IPS-NIHi11 (cell line): ENCODE measurements around the gene EXOC4.
A peak's percentile ranks its signal among the peaks of the same experiment; 100 is the strongest.
"Not testable (repeated sequence)": the region's sequence is repeated elsewhere in the genome, so short reads cannot be mapped to it uniquely, and the experiment has no call there.

Experiments used
- DNase-seq: peaks from one replicate; pipeline ENCODE4 v3.0.0; 2012; ENCODE audit warnings: mixed read lengths, low spot score

EXOC4 gene

DNA sequence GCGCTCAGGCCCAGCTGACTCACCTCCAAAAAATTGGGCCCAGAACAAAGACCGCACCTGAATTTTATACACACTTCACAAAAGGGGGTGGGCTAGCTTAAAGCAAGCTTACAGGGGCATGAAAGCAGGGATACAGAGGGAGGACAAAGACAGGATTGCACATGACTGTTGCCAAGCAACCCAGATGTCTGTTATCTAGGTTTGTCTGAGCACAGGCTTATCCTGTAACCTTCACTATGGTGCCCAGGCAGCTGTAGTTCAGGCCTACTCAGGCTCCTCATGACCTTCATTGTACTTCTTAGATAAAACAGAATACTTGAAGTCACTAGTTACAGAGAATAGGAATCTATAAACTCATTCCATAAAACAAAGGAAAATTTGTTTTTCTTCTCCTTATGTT, 824.7 kb downstream of the EXOC4 start:
- not testable (repeated sequence) for DNase-seq

- peak; percentile 14 for DNase-seq
These were observed 826.1 kb downstream of the EXOC4 start for GRCh38 chr7:134078991-134079390.

DNA sequence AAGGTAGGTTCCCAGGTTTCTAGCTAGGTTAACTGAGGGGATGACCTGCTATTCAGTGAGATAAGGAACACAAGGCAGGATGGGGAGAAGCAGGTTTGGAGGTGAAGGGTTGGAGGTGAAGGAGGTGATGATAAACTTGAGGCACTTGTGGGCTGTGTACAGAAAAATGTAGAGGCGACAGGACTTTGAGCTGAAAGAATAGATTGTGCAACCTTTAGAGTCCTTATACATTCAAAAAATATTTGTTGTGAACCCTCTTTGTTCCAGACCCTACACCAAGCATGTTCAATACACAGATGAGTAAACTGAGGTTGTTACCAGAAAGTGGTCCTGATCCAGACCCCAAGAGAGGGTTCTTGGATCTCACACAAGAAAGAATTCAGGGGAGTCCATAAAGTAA, 828.8 kb downstream of the EXOC4 start:
- no peak for DNase-seq

DNA sequence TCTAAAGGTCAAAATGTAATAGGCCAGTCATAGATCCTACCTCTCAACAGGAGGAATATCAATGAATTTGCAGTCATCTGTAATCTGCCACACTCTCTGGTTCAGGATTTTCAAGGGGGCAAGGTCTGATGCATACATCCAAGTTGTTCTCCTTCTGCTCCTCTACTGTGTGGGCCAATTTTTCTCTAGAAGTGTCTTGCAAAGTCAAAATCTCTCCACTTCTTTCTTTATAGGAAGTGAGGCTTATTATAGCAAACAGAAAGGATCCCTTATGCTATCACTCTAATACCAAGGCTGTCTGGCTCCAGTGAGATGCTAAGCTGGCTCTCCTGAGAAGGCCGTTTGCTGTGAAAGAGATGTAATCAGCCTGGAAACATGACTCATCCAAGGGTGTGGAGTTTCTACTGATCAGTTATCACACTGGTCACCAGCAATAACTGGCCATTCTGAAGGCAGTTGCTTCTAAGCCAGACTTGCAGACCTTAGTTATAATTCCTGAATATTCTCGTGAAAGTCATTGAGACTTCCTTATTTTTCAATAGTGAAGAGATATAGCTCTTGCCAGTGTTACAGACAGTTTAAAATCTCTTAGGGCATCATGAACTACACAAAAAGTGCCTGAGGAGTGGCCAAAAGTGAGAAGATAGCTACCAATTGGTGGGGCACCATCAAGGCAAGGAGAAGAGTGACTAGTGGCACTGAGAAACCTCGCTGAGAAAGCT, 831.0 kb downstream of the EXOC4 start:
- no peak for DNase-seq

DNA sequence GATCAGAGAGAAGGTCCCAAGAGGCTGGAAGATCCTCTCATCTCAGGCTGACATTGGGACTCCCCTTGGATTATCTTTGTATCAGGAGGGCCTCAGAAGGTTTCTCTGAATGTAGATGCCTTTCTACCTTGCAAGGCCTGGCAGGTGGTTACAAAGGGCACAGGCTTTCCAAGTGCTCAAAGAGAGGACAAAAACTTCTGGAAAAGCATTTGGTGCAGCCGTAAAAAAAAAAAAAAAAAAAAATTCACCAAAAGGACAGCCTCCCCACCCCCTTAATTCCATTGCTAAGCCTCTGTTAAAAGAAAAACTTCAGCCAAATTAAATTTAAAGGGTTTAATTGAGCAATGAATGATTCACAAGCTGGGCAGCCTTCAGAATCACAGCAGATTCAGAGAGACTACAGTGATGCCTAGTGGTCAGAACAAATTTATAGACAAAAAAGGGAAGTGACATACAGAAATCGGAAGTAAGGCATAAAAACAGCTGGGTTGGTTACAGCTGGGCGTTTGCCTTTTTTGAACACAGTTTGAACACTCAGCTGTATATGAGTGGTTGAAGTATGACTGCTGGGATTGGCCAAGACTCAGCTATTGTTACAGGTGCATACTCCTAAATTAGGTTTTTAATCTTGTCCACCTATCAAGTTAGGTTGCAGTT, 831.7 kb downstream of the EXOC4 start:
- no peak for DNase-seq

GRCh38 chr7:134085311-134085710, 832.4 kb downstream of the EXOC4 start:
- no peak for DNase-seq

DNA sequence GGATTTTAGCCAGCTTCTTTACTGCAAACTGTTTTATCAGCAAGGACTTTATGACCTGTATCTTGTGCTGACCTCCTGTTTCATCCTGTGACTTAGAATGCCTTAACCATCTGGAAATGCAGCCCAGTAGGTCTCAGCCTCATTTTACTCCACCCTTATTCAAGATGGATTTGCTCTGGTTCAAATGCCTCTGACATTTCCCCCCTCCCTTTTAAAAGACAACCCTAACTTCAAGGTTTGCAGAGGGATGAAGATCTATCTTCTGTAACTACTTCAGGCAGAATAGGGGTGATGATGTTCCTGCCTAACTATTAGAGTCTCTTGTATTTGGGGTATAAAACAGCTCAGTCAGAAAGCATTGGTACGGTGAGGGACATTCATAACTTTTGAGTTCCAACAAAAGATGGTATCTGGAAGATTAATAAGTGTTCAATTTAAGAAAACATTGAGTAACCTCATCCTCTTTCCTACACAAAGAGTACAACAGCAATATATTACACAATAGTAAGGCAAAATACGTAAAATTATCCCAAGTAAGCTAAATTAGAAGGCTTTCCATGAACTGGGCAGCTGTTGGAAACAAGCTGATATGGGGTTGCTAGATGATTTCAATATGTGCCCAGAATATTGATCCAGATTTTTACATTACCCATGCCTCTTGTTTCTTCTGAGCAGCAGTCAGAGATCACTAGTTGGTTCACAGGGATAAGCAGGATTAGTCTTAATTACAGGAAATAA, 834.3 kb downstream of the EXOC4 start:
- DNase-seq, result no peak

GRCh38 chr7:134088199-134088598, 835.3 kb downstream of the EXOC4 start:
- DNase-seq, result no peak

DNA sequence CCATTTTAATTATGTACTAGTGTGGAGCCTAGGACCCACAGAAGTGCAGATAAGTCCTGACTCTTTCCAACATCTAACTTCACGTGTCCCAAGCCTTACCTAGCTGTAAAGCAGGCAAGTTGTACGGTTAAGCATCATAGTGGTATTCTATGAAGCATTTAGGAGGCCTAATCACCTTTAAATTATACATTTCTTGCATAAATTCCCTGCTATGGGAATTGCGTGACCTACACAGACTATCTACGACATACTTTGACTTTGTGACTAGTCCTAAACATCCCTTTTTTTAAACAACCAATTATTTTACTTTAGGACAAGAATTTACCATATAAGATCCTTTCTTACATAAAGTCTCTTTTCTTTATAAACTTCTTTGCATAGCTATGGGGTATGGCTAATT, 836.6 kb downstream of the EXOC4 start:
- DNase-seq, result no peak

GRCh38 chr7:134098072-134098471, 845.2 kb downstream of the EXOC4 start:
- DNase-seq, result no peak

DNA sequence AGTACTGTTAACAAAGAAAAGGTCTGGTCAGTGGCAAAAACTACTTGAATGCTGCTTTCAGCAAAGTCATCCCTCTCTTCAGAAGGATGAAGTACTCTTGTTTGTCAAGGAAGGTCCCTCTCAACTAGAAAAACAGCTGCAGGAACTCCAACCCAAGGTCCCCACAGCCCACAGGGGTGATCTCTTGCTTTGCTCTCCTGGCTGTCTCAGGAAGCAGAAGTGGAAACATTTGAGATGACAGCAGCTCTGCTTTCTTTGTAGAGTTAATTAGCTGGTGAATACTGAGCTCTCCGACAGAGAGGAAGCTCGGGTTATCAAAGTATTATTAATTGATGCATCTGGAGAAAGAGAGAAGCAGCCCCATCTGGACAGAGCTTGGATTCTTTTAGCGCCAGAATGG, 848.8 kb downstream of the EXOC4 start:
- DNase-seq, result no peak

DNA sequence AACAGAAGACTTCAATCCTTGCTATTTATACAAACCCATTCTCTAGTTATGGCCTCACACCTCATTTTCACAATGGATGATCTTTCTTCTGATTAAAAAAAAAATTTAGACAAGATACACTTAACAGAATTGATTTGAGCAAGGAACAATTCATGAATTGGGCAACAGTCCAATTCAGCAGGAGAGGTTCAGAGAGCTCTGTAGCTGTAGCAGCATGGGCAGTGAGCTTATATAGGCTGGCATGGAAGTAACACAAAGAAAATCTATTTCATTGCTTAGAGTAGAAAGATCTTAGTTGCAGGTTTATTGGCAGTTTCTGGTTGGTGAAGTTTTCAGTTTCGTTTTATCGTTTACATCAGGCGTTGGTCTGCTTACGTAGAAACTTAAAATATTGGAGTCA, 851.3 kb downstream of the EXOC4 start:
- no peak for DNase-seq

DNA sequence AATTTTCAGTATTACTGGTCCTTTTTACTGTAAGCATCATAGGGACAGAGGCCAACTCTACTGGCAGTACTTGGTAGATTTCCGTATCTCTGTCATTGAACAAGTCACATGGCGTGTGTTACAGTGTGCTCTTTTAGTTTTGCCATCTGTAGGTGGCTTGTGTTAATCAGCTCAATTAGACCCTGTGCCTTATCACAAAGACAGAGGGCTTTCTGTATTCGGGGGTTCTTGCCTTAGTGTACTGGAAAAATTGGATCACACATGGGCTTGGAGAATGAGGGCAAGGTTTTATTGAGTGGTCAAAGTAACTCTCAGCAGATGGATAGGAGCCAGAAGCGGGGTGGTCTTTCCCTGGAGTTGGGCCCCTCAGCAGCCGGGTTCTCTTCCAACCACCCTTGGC, 853.0 kb downstream of the EXOC4 start:
- DNase-seq, result no peak

GRCh38 chr7:134108802-134109201, 855.9 kb downstream of the EXOC4 start:
- DNase-seq, result no peak

DNA sequence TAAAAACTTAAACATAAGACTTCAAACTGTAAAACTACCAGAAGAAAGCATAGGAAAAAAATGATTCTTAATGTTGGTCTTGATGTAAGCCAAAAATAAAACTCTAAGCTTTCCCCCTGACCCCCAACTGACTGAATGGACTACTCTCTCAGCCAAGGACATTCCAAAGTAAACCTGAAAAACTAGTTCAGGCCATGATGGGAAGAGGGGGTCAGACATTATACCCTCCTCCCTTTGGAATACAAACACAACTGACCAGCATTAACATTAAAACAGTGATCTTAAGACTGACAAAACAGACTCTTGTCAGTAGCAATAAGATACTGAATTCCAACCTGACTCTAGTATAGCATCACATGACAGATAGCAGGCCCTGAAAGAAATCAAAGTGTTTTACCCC, 860.8 kb downstream of the EXOC4 start:
- no peak for DNase-seq

DNA sequence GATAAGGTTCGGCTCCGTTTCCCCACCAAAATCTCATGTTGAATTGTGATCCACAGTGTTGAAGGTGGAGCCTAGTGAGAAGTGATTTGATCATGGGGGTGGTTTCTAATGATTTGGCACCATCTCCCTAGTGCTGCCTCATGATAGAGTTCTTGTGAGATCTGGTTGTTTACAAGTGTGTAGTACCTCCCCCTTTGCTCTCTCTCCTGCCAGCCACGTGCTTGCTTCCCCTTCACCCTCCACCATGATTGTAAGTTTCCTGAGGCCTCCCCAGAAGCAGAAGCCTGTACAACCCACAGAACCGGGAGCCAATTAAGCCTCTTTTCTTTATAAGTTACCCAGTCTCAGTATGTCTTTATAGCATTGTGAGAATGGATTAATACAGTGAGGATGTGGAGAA, 862.1 kb downstream of the EXOC4 start:
- no peak for DNase-seq
